Breast epithelium (tissue), 3 donors: ENCODE data around the gene RITA1.

Experiments
- POLR2A ChIP-seq: fragments of 450-650 bp; IDR thresholded peaks from one replicate; pipeline ENCODE4 v1.6.1; 2016; ENCODE audit warnings: antibody characterized with exemption, mild to moderate bottlenecking, moderate library complexity
- TF ChIP-seq, protein P1 (sequence below), 3 donors: fragments of 450-650 bp; IDR thresholded peaks; one replicate each; pipeline ENCODE4 v1.5.1; 2016 to 2017; ENCODE audit warnings: antibody characterized with exemption in 3 of 3, mild to moderate bottlenecking in 3 of 3, moderate library complexity in 3 of 3

DNA sequence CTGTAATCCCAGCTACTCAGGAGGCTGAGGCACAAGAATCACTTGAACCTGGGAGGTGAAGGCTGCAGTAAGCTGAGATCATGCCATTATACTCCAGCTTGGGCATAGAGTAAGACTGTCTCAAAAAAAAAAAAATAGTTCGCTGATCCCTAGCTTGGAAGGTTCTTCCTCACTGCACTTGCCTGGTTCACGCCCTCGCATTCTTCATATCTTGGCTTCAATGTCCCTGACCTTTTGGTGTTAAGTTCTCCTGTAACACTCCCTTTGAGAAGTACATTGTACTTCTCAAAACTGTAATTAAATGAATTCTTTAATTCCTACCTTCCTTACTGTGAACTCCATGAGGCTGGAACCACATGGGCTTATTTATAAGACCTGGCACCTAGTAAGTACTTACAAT is 19.3 kb downstream of the RITA1 start:
- TF ChIP-seq, protein P1, sequence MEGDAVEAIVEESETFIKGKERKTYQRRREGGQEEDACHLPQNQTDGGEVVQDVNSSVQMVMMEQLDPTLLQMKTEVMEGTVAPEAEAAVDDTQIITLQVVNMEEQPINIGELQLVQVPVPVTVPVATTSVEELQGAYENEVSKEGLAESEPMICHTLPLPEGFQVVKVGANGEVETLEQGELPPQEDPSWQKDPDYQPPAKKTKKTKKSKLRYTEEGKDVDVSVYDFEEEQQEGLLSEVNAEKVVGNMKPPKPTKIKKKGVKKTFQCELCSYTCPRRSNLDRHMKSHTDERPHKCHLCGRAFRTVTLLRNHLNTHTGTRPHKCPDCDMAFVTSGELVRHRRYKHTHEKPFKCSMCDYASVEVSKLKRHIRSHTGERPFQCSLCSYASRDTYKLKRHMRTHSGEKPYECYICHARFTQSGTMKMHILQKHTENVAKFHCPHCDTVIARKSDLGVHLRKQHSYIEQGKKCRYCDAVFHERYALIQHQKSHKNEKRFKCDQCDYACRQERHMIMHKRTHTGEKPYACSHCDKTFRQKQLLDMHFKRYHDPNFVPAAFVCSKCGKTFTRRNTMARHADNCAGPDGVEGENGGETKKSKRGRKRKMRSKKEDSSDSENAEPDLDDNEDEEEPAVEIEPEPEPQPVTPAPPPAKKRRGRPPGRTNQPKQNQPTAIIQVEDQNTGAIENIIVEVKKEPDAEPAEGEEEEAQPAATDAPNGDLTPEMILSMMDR (IDR thresholded peaks at IDR 0.05) = no peak
- no peak for TF ChIP-seq POLR2A
